Measurements from ENCODE around the gene RASA2.

The RASA2 gene

DNA sequence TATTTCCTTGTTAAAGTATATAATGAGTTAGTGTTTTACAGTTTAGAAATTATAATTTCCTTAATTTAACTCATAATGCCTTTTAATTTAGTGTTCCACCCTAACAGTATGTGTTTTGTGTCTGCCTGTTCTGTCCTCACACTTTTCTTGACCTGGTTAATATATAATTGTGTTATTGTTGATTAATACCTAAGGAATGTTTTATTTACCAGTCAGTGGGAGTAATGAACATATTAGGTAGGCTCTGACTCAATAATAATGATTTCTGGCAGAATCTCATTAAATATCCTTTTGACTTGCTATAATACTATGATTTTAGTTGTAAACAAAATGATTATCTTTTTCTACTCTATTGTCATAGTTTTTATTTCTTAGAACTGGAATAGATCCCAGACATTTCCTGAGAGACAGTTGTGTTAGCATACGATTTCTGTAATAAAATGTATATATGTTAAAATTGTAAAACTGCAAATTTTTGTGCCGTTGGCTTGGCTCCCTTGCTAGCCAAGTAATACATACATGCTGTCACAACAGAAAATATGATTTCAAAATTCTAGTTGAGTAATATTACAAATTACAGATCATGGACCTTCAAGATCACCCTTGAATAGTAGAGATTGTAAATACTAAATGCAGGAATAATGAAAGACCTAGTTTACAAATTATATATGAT lies 51.9 kb downstream of the RASA2 start:
- no peak for FAIRE-seq

DNA sequence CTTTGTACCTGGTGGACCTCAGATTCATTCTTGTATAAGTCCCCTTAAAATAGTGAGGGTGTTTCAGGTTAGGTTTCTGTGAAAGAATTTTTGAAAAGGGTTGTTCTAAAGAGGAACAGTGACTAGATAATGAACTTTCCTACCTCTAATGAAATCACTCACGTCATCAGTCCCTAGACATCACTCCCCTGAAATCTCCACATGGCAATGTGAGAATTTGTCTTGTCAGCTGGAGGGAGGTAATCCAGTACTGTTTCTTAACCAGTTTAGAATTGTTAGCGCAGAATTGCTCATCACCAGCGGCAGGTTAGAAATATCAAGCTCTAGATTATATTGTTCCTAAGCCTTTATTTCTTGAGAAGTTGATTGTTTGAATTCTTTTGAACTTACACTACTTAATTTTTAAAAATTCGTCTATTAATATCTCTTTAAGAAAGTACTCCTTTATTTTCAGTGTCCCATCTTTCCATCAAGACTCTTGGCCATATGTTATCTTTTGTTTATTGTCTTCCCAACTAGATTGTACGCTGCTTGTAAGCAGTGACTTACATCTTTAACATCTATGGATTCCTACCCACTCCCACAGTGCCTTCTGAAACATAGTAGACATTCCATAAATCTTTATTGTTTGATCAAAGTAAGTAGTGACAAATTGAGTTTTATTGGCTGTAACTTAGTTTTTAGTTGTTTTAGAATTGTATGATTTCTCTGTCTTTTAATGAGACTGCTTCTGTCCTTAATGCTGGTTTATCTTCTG lies 52.8 kb downstream of the RASA2 start:
- no peak for FAIRE-seq

DNA sequence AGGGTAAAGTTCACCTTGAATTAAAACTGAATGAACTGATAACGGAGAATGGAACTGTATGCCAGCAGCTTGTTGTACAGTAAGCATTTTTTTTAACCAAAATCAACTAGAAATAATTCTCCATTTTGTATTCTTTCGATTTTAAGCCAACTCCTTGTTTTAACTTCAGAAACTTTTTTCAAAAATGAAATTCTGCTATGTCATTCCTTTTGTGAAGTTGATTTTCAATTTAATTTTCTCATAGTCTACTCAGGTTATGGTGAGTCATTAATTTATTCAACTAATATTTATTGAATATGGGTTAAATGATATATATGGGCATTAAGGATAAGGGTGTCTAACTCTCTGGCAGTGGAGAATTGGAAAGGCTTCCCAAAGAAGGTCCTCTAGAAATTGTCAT lies 53.7 kb downstream of the RASA2 start:
- no peak for FAIRE-seq

DNA sequence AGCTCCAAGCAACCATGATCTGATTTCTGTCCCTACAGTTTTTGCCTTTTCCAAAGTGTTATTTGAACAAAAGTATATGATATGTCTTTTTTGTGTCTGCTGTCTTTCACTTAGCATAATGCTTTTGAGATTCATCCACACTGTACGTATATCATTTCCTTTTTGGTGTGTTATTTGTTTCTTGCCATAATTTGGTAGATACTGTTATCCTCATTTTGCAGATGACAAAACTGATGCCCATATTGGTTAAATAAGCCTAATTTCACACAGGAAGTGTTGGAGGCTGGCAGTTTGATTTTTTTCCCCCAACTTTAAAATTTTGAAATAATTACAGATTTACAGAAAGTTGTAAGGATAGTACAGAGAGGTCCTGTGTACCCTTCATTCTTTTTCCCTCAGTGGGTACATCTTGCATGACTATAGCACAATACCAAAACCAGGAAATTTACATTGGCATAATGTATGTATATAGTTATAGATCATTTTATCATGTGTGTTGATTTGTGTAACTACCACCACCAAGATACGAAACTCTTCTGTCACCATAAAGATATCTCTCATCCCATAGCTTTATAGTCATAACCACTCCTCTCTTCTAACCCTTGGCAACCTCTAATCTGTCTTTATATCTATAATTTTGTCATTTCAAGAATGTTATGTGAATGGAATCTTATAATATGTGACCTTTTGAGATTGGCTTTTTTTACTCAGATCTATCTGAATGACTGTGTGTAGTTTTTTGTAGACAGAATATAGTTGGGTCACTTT lies 55.6 kb downstream of the RASA2 start:
- FAIRE-seq = no peak

DNA sequence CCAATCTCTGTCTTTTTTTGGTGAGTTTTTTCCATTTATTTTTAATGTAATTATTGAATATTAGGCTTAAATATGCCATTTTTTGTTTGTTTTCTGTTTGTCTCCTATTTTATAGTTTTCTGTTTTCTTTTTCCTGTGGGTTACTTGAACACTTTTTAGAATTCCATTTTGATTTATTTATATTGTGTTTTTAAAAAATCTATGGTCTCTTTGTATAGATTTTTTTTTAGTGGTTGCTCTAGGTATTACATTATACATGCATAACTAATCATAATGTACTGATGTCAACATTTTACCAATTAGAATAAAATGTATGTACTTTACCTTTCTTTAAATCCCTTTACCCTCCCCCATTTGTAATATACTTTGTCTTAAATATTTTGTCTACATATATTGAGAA lies 56.2 kb downstream of the RASA2 start:
- FAIRE-seq = no peak

DNA sequence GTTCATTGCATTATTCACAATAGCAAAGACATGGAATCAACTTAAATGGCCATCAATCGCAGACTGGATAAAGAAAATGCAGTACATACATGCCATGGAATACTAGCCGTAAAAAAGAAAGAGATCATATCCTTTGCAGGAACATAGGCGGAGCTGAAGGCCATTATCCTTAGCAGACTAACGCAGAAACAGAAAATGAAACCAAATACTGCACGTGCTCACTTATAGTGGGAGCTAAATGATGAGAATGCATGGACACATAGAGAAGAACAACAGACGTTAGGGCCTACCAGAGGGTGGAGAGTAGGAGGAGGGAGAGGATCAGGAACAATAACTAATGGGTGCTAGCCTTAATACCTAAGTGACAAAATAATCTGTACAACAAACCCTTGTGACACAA lies 57.9 kb downstream of the RASA2 start:
- no peak for FAIRE-seq

DNA sequence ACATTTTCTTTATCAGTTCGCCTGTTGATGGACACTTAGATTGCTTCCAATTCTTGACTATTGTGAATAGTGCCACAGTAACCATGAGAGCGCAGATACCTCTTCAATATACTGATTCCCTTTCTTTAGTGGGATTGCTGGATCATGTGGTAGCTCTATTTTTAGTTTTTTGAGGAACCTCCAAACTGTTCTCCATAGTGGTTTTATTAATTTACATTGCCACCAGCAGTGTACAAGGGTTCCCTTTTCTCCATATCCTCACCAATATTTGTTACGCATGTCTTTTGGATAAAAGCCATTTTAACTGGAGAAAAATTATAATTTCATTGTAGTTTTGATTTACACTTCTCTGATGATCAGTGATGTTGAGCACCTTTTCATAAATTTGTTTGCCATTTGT lies 59.3 kb downstream of the RASA2 start:
- FAIRE-seq = no peak

DNA sequence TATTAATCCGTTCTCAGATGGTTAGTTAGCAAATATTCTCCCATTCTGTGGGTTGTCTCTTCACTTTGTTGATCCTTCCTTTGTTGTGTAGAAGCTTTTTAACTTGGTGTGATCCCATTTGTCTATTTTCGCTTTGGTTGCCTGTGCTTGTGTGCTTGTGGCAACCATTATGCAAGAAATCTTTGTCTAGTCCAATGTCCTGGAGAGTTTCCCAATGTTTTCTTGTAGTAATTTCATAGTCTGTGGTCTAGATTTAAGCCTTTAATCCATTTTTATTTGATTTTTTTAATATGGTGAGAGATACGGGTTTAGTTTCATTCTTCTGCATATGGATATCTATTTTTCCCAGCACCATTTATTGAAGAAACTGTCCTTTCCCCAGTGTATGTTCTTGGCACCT lies 59.8 kb downstream of the RASA2 start:
- no peak for FAIRE-seq

DNA sequence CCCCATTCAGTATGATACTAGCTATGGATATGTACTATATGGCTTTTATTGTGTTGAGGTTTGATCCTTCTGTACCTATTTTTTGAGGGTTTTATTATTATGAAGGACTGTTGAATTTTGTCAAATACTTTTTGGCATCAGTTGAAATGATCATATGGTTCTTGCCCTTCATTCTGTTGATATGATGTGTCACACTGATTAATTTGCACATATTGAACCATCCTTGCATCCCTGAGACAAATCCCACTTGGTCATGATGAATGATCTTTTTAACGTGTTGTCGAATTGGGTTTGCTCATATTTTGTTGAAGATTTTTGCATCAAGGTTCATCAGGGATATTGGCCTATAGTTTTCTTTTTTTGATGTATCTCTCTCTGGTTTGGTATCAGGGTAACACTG lies 61.0 kb downstream of the RASA2 start:
- no peak for FAIRE-seq

DNA sequence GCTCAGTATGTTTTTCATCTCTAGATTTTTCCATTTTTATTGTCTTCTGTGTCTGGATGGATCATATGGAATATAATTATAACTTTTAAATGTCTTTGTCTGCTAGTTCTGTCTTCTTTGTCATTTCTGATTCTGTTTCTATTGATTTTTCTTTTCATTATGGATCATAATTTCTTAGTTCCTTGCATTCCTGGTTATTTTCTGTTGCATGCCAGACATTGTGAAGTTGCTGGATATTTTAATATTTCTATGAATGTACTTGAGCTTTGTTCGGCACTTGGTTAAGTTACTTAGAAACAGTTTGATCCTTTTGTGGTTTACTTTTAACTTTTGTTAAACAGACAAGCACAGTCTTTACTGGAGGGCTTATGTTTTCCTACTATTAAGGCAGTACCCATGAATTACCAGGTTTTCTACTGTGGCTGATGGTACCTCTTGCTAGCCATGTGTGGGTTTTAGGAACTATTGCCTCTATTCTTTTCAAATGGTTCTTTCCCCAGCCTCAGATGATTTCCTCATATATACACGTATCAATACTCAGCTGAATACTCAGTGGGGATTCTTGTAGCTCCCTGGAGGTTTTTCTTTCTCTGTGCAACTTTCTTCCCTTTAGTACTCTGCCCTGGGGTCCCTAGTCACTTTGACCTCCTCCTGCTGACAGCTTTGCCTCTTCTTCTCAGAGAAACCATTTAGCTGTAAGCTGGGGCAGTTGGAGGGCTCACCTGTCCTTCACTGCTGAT lies 64.3 kb downstream of the RASA2 start:
- FAIRE-seq = no peak

DNA sequence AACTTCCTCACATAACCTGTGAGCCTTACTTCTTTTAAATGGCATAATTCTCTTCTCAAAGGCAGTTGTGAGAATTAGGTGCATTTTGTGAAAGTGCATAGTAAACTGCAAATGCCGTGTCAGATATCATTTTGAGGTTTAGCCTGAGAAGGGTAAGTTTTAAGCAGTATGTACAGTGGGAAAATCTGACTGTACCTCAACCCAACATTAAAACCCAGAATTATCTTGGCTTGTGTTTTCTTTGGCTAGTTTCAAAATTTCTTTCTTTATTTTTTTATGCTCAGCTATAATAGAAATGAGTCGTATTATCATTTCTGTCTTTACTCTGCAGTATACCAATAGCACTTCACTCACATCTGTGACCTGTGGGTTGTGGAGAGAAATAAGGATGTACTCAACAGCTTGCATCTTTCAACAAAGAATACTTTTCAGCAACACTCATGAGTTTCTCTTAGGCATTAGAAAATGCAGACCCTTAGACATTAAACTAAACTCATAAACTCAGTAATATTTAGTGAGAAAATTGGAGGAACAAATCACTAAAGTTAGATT lies 65.7 kb downstream of the RASA2 start:
- FAIRE-seq = no peak

DNA sequence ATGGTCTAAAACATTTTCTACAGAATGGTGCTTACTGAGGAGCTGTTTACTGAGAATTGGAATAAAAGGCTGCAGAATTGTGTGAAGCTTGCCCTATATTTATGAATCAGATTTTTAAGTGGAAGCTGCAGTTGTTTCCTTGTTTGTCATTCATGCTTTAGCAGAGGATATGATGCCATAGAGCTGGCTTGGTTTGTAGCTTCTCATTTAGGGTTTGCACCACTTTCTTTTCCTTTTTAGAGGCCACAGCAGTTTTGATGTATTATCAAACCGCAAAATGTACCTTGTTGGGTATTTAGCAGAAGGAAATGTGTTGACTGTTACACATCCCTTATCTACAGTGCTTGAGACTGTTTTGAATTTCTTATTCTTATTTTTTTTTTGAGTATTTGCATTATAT lies 66.2 kb downstream of the RASA2 start:
- FAIRE-seq = no peak

DNA sequence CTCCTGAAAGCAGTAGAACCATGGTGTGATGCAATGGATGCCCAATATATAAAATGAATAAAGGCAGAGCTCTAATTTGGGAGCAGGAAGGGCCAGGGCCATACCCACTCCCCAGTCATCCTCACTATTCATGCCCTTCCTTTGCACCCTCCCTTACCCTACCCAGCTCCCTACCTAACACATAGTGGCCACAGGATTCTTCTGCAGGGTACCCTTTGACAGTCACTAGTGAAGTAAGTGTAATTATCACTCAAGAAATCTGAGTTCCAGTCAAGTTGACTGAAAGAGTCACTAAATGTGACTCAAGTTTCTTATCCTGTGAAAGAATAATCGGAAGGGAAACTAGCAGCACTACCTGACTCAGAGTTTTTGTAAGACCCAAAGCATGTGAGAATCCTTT lies 69.2 kb downstream of the RASA2 start:
- FAIRE-seq = no peak

DNA sequence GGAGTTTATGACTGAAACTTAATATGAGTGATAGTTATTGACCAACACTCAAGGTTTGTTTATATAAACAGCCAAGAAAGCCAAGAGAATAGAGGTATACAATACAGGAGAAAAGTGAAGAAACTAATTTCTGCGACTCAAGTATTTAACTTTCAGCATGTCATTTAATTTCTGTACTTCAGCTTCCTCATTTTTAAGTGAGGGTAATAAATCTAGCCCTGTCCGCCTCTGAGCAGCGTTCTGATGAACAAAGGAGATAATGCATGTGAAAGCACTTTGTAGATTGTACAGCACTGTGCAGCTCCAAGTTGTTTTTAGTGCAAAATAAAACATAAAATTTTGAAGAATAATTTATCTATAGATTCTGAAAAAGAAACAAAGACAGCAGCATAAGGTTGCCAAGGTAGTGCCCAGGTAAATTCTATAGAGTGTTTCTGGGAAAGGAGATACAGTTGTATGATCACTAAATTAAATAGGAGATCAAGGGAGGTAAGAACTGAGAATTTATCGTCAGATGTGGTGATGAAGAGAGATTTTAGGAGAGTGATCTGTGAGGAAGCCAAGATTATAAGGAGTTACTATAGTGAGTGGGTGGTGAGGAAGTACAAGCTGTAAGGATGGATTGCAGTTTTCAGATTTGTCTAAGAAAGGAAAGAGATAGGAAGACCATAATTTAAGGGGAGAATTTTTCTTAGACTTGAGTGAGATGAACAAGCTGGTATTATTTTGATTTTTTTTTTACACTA lies 71.3 kb downstream of the RASA2 start:
- FAIRE-seq = no peak

DNA sequence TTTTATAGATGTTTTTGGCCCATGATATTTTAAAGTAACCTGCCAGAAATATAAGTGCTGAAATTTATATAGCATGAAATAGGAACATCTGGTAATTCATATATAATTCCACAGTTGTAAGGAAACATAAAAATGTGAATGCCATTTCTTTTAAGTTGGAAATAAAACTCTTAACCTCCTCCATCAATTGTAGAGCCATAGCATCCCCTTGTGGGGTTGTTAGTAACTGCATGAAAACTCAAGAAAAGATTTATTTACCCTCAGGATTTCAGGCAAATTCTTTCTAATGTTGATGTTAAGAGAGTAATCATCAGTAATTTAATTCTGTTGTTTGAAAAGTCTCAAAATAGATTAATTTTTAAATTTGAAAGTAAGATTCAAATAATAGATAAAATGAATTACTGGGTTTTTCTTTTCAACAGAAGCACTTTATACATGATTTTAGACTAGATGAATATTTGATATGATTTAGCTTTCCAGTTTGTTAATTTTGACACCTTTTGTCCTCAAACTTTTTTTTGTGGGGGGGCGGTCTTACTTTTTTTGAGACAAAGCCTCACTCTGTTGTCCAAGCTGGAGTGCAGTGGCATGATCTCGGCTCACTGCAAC lies 74.7 kb downstream of the RASA2 start:
- FAIRE-seq = peak; percentile 92

DNA sequence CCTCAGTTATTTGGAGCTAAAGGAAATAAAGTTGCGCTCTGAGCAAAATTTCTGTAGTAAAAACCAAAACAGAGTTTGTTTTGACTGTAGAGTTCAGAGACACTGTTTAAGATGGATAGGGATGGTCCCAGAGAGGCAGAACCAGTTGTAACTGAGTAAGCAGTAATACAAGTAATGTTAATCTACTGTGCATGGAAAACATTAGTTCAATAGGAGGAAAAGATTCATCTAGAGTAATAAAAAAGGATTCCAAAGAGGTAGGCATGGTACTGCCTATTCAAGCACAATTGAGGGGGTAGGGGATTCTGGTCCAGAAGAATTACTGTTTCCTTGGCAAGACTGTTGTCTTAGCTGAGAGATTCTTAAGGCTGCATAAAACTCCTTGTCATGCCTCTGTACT lies 77.4 kb downstream of the RASA2 start:
- FAIRE-seq = no peak

DNA sequence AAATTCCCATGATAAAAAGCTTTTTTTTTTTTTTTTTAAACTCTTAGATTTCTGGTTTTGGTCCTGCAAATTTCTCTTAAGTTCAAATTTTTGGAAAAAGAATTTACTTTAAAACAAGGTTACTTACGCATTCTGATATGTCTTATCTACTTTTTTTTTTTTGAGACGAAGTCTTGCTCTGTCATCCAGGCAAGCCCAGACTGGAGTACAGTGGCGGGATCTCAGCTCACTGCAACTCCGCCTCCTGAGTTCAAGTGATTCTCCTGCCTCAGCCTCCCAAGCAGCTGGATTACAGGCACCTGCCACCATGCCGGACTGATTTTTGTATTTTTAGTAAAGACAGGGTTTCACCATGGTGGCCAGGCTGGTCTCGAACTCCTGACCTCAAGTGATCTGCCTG lies 83.2 kb downstream of the RASA2 start:
- no peak for FAIRE-seq

DNA sequence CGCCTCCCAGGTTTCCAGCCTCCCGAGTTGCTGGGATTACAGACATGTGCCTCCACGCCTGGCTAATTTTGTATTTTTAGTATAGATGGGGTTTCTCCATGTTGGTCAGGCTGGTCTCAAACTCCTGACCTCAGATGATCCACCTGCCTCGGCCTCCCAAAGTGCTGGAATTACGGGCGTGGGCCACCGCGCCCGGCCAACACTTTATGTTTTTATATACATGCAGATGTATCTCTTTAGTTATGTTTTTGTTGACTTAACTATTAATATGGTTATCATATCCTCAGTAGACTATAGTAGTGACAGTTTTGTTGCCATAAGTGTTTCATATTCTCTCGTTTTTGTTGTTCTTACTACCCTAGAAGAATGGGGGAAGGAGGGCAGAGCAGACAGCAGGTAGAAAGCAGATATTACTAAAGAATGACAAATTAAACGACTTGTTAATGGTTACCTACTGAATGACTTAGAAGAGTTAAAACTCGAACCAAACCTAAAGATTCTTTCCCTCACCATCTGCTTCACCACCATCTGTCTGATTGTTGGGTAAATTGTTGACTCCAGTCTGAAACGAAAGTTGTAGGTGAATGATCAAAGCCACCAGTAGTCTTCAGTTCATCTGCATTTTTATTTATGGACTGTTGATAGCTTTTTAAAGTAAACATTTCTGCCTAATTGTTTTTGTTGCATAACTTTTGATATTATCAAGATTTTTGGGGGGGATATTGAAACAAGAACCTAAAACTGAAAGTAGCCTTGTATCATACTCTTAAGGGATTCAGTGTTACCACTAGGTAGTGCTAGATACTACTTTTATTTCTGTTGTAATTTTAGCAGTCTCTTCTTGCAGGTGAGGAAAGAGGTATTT lies 89.3 kb downstream of the RASA2 start:
- peak; percentile 81 for FAIRE-seq

DNA sequence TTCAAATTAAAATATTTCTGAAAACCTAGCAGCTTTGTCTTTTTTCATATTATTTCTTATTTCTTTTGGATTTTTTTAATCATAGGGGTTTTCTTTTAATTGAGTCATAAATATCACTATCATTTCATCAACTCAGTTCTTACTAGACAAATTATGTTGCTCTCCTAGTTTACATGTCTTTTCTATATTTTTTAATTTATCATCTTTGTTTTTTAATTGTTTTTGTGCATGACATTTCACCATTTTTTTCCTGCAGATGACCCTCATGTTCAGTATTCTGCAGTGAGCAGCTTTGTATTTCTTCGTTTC lies 89.9 kb downstream of the RASA2 start:
- FAIRE-seq = no peak

DNA sequence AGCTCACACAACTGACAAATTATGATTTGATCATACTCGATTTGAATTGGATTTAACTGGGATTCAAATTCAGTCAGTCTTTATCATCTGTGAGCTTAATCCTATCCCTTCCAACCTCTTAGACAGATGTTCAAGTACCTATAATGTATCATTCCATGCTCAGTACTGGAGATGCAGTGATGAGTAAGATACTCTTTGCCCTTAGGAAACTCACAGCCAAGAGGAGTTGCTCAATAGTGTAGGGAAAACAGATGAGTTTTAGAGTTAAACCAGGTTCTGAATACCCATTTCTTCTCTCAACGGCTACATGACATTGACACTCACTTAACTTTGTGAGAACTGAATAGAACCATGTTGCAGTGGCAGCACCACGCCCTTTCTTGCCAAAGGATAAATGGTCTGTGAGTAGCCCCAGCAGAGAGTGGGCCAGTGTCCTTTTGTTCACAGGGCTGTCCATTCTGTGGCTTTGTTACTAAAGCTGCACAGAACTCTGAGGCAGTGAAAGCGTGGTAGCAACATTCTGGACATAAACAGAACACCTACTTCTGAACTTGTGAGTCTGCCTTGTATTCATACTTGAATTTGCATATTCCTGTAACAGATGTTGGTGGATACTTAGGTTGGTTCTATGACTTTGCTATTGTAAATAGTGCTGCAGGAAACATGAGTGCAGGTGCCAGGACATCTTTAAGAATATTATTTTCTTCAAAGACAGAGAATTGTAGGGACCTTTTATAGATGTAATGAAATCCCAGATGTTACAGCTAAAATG lies 91.6 kb downstream of the RASA2 start:
- FAIRE-seq = no peak

Measured in TTC549 (cell line).